HG03342 (cell line): ENCODE measurements around the gene NAT14.

Experiments used
- ATAC-seq: cut with Tn5 transposase; IDR thresholded peaks from one replicate; pipeline ENCODE4 v1.9.1; 2021; ENCODE audit warnings: mild to moderate bottlenecking, moderate library complexity; ENCODE audit not compliant: unreplicated experiment

Gene NAT14

DNA sequence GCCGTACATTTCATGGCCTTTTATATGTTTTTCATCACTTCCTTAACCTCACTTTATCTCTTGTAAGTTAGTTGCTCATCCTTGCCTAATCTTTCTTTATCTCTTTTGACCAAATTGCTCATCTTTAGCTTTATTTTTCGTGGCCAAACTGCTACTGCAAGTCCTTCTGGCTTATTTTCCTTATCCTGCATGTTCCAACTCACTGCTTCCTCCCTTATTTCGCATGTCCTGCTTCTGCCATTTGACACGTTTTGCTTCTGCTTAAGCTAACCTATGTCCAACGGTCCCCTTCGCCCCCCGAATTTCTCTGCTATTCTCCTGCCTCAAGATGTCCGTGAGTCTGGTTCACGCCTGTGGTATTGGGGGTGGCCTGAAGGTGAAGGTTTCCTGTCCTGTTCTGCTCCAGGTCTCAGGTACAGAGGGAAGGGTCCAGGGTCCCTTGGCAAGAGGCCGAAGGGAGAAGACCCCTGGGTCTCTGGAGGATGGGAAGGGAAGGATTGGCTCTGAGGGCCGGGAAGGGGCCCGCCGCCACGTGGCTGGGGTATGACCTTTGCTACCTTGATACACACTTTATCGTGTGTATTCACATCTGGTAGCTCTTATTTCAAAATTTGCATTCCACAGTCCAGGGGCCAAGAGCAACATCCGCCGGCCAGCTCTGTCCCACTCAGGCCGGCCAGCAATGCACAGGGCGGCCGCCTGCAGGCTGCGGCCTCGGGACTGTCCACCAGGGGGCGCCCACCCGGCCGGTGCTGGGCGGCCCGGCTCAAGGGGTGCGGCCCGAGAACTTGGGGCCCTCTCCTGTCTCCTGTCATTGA lies 17.5 kb upstream of the NAT14 start:
- no peak for ATAC-seq

DNA sequence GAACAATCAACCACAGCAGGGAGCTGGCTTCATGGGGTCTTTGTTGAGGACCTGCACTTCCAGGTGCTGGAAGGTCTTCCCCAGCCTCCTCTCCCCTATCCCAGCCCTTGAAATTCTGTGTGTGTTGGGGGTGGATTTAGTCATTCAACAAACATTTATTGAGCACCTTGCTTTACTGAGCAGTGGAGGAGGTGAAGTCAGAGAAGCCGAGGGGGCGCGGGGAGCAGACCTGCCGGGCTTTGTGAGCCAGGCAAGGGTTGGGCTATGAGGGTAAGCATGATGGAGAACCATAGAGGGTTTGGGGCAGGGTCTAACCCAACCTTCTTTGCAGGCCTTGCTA lies 17.0 kb upstream of the NAT14 start:
- ATAC-seq, result no peak

DNA sequence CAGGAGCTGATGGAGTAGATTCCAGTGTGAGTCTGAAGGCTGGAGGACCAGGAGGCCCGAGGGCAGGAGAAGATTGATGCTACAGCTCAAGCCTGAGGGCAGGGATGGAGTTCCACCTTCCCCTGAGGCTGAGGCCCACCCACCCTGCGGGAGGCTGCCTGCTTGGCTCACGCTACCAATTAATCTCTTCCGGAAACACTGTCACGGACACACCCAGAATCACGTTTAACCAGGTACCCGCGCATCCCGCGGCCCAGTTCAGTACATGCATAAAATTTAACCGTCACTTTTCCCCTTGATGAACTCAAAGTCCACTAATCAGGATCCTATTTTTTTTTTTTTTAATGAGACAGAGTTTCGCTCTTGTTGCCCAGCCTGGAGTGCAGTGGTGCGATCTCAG lies 13.7 kb upstream of the NAT14 start:
- ATAC-seq, result no peak

DNA sequence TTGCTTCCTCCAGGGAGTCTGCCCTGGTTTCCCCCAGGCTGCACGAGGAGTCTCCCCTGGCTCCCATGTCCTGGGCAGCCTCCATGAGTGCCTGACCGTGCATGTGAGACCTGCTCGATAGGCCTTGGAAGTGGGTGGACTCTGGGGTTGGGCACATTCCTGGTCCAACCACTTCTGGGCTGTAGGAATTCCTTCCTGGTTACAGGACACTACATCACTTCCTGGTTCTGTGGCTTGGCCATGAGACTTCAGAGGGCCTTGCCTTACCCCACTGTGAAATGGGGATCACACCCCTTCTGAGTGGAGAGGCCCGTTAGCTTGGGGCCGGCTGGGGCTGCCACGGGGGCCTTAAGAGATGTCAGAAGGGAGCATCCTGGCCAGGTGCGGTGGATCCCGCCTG lies 12.5 kb upstream of the NAT14 start:
- no peak for ATAC-seq

DNA sequence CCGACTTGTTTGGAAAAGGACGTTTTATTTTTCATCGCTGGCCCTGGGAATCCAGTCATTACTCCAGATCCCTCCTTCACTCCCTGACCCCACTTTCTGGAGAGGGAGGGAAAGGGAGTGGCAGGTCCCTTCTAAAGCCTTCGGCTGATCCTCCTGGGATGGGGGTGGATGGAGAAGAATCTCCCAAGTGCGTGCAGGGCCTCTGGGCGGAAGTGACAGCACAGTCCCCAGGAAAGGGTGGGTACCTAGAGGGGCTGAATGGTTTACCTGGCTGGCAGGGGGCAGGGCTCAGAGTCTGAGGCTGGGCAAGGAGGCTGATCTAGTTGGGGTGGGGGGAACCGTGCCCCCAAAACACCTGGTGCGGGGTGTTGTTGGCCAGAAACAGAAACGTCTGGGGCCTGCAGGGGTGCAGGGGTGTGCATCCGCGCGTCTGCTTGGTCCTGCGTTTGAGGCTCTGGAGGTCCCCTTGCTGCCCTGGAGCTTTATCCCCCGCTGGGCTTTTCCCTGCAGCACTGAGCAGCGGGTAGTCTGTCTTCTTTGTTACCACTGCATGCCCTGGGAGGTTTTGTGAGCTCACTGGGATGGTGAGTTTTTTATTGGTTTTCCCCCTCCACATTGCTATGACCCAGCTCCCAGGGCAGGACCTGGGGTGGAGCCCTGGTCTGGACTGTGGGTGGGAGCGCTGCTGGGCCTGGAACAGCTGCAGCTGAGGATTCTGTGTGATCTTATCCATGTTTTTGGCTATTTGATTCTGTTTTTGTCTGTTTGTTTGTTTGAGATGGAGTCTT lies 11.6 kb upstream of the NAT14 start:
- ATAC-seq, result no peak

DNA sequence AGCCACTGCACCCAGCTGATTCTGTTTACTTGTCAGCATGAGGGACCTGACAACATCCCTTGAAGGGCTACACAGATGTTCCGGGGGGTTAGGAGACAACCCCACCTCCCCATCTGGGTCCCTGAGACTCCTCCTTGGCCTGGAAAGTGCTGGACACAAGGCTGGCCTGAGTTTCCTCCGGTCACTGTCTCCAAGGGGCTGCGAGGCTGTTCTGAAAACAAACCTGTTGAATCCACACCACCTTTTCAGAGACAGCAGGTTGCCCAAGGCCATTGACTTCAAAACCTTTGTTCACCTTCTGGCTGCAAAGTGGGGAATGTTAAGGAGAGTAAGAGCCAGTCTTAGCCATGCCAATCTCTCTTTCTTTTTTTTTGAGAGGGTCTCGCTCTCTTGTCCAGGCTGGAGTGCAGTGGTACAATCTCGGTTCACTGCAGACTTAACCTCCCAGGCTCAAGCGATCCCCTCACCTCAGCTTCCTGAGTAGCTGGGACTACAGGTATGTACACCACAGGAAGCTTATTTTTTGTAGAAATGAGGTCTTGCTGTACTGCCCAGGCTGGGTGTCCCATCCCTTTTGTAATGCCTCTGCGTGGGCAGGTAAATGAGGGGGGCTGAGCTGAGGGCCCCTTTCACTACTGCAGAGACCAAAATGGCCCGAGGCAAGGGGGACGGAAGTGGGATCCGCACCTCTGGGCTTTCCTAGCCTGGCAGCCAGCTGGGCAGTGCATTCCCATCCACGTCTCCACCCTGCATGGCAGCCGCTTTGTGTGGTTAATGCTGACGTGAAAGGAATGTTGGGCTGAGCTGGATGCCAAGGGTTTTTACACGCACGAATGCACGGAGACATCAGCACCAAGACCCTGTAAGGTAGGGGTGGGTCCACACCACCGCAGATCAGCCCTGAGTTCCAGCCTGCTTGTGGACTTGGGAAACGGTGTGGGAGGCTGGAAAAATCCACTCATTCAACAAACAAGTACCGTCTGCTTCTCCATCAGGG lies 10.4 kb upstream of the NAT14 start:
- no peak for ATAC-seq

DNA sequence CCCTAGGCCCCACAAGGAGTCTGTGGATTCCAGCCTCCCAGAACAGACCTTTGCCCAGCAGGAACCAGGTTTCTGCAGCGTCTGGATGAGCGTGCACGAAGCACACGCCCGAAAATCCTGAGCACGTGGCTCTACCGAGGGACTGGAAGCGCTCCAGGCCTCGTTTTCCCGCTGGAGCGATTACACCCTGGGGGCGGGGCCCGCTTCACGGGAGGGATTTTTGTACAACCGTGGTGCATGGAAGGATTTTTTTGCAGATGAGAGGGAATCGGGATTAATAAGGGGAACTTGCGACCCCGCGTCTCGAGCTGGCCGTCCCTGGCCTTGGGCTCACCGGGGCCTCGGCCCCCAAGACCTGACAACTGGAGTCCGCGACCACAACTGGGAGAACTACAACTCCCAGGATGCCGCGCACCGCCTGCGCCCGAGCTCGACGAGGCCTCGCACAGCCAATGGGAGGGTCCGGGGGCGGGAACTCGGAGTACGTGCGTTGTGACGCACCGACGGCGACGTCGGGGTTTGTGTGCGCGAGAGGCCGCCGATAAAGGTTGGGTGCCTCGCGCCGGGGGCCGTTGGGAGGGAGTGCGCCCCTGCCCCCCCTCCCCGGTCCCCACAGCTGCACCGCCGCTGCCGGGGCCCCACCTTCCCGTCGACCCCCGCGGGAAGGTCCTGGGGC lies 8.8 kb upstream of the NAT14 start, which contains the start of gene ZNF628:
Gene ZNF628 (plus strand): TSS at position 518 of the 676 bp plus-strand sequence. CDS start 3,294 bp downstream, outside the sequence.
- peak; percentile 91 for ATAC-seq

DNA sequence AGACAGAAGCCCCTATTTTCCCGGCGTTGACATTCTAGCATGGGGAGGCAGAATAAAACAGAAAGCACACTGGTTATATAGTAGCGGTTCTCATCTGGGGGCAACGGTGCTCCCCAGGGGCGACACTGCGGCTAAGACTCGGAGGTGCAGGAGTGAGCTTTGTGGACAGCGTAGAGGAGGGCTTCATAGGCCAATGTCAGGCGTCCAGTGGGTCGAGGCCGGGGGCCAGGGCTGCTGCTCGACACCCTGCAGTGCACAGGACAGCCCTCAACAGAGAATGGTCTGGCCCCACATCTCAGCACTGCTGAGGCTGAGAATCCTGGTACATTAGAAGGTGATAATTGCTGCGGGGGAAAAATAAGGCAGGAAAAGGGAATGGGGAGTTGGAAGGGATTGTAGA lies 7.1 kb upstream of the NAT14 start:
- ATAC-seq, result no peak

DNA sequence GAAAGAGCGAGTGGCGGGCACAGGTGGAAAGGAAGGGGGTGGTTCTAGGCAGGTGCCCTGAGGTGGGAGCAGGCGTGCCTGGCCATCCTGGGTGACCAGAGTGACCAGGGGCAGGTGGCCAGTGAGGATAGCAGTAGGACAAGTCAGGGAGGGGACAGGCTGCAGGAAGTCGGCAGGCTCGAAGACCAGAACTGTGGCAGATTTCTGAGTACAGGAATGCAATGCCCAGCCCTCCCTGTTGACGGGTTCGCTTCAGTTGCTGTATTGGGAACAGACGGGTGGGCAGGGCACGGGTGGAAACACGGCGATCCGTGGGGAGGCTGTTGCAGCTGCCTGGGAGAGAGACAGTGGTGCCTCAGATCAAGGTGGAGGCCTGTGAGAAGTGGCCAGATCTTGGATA lies 6.6 kb upstream of the NAT14 start:
- no peak for ATAC-seq

DNA sequence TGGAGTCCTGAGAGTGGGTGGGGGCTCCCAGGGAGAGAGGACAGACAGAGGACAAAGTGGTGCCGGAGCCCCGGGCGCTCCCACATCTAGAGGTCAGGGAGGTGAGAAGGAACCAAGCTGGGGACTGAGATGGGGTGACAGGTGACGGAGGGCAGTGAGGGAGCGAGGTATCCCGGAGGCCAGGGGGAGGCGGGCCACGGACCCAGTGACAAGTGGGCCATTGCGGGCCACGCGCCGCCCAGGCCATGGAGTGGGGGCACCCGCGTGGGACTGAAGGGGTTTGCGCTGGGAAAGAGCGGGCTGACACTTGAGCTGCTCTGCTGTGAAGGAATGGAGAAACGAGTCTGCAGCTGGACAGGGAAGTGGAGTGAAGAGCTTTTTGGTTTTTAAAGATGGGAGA lies 5.9 kb upstream of the NAT14 start:
- ATAC-seq, result no peak

DNA sequence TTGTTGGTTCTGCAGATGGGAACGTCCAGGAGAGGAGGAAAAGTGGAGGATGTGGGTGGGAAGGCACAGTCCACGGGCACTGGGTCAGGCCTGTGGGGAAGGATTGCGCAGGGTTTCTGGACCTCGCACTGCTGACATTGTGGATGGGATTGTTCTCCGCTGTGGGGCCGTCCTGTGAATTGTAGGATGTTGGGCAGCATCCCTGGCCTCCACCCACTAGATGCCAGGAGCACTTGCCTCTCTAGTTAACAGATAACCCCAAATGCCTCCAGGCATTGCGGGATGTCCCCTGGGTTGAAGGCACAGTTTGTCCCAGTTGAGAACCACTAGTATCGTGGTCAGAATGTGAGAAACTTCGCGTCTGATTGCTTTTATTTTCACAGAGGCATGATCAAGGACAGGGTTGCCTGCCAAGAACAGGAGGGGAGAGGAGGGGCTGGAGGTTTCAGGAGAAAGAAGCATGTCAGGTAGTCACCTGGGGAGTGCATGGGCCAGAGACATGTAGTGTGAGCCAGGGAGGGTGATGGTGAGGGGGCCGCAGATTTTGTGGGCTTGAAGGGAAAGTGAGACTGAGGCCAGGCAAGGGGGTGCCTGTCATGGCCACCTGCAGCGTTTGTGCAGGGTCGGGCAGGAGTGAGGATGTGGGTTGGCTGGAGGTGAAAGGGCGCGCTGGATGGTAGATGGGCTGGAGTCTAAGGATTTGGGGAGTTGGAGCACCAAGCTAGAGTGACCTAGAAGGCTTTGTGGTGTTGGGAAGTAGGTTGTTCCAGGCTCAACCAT lies 5.3 kb upstream of the NAT14 start:
- ATAC-seq, result no peak

DNA sequence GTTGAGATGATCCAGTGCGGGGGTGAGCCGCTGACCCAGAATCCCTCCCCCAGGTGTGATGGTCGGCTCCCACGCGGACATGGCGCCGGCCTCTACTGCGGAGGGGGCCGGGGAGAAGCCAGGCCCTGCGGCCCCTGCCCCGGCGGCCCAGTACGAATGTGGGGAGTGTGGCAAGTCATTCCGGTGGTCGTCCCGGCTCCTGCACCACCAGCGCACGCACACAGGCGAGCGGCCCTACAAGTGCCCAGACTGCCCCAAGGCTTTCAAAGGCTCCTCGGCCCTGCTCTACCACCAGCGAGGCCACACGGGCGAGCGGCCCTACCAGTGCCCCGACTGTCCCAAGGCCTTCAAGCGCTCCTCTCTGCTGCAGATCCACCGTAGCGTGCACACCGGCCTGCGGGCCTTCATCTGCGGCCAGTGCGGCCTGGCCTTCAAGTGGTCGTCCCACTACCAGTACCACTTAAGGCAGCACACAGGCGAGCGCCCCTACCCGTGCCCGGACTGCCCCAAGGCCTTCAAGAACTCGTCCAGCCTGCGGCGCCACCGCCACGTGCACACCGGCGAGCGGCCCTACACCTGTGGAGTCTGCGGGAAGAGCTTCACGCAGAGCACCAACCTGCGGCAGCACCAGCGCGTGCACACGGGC lies 3.7 kb upstream of the NAT14 start:
- ATAC-seq, result no peak

DNA sequence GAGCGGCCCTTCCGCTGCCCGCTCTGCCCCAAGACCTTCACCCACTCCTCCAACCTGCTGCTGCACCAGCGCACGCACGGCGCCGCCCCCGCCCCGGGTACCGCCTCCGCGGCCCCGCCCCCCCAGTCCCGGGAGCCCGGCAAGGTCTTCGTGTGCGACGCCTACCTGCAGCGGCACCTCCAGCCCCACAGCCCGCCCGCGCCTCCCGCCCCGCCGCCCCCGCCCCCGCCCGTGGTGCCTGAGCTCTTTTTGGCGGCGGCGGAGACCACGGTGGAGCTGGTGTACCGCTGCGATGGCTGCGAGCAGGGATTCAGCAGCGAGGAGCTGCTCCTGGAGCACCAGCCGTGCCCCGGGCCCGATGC lies 3.2 kb upstream of the NAT14 start:
- no peak for ATAC-seq

DNA sequence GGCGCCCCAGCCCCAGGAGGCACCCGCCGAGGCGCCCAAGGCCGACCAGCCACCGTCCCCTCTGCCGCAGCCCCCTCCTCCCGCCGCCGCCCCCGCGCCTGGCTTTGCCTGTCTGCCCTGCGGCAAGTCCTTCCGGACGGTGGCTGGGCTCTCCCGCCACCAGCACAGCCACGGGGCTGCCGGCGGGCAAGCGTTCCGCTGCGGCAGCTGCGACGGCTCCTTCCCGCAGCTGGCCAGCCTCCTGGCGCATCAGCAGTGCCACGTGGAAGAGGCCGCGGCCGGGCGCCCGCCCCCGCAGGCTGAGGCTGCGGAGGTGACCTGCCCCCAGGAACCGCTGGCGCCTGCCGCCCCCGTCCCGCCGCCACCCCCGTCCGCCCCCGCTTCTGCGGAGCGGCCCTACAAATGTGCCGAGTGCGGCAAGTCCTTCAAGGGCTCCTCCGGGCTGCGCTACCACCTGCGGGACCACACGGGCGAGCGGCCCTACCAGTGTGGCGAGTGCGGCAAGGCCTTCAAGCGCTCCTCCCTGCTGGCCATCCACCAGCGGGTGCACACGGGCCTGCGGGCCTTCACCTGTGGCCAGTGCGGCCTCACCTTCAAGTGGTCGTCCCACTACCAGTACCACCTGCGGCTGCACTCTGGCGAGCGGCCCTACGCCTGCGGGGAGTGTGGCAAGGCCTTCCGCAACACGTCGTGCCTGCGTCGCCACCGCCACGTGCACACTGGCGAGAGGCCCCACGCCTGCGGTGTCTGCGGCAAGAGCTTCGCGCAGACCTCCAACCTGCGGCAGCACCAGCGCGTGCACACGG lies 2.6 kb upstream of the NAT14 start:
- ATAC-seq, result no peak

DNA sequence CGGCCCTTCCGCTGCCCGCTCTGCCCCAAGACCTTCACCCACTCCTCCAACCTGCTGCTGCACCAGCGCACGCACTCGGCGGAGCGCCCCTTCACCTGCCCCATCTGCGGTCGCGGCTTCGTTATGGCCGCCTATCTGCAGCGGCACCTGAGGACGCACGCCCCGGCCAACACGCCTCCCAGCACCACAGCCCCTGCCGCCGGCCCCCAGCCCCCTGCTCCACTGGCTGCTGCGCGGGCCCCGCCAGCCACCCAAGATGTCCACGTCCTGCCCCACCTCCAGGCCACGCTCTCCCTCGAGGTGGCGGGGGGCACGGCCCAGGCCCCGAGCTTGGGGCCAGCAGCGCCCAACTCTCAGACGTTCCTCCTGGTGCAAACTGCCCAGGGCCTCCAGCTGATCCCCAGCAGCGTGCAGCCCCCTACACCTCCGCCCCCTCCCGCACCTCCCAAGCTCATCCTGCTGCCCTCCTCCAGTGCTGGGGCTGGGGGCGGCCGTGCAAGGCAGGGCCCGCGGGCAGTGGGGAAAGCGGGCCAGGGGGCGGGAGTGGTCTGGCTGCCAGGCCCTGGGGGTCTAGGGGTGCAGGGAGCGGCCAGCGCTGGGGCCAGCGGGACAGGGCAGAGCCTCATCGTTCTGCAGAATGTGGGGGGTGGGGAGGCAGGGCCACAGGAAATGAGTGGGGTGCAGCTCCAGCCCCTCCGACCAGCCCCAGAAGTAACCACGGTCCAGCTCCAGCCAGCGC lies 1.9 kb upstream of the NAT14 start:
- ATAC-seq, result no peak

DNA sequence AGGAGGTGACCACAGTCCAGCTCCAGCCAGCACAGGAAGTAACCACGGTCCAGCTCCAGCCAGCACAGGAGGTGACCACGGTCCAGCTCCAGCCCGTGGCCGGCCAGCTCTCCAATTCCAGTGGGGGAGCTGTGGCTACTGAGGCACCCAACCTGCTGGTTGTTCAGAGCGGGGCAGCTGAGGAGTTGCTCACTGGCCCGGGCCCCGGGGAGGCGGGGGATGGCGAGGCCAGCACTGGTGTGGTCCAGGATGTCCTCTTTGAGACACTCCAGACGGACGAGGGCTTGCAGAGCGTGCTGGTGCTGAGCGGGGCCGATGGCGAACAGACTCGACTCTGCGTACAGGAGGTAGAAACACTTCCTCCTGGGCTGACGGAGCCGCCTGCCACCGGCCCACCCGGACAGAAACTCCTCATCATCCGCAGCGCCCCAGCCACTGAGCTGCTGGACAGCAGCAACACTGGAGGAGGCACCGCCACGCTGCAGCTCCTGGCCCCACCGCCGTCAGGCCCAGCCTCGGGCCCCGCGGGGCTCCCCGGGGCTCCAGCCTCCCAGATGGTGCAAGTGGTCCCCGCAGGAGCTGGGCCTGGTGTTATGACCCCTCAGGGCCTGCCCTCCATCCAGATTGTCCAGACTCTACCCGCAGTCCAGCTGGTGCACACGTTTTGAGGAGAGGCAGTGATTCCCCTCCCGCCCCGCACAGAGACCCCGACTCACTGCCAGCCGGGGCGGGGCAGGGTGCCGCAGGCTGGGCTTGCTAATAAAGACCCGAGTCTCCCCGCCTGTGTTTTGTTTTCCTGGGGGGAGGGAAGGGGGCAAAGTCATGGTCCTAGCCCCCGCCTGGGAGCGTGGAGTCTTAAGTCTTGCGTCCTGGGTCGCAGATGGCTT lies 1.0 kb upstream of the NAT14 start:
- no peak for ATAC-seq

DNA sequence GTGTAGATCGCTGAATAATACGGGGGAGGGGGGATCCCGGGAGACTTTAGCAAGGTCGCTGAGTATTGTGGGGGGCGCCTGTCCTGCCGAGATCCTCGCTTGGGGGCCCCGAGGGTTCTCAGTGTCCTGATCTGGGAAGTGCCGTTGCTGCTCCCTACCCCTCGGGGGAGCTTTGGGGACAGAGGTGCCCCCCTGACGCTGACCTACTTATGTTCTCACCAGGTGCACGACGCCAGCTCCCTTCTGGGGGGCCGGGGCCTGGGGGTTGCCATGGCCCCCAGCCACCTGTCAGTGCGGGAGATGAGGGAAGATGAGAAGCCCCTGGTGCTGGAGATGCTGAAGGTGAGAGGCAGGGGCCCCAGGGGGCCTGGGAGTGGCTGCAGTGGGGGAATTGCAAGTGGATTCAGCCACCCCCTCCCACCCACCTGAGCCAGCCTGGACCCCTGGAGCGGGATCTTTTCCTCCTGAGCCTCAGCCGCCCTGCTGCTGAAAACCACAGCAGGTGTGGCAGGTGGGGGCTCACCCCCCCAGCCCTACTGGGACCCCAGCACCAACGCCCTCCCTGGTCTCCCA lies 537 bp downstream of the NAT14 start:
- ATAC-seq, result no peak
